Esophagus squamous epithelium (tissue), 5 donors: ENCODE data around the gene SLC13A4. TPM values are rescaled to one million over a fixed set of nuclear protein-coding genes. Genes with fewer than 3 reads are reported as not detected.

Experiments
- DNase-seq: peaks from one replicate; lab custom pipeline; 2025; lab: John Stamatoyannopoulos, UW
- H3K27ac ChIP-seq, 4 donors: fragments of 200-600 bp; sonication (generic); one replicate each; pipeline ENCODE4 v1.5.1; 2016 to 2019; ENCODE audit warnings: mild to moderate bottlenecking in 1 of 4
- H3K27me3 ChIP-seq, 4 donors: fragments of 200-600 bp; sonication (generic); 1 replicate in 3 of 4; 2 replicates in 1 of 4; pipeline versions ENCODE4 v1.5.1 to v1.6.0; 2017 to 2021; ENCODE audit warnings: antibody characterized with exemption in 1 of 4
- H3K36me3 ChIP-seq, 3 donors: fragments of 200-600 bp; sonication (generic); one replicate each; pipeline ENCODE4 v1.5.1; 2016 to 2019
- H3K4me1 ChIP-seq, 3 donors: fragments of 200-600 bp; sonication (generic); one replicate each; pipeline ENCODE4 v1.5.1; 2017 to 2019
- H3K4me3 ChIP-seq, 4 donors: fragments of 200-600 bp; sonication (generic); 1 replicate in 3 of 4; 2 replicates in 1 of 4; pipeline ENCODE4 v1.5.1; 2016 to 2019; ENCODE audit warnings: mild to moderate bottlenecking in 2 of 4, moderate library complexity in 1 of 4
- H3K9me3 ChIP-seq, 3 donors: fragments of 200-600 bp; sonication (generic); one replicate each; pipeline ENCODE4 v1.5.1; 2016 to 2019
- CTCF ChIP-seq, 6 experiments: fragments of 450-650 bp in 4 of 6; fragments of 200-600 bp in 2 of 6; sonication (generic) in 2 of 6; IDR thresholded peaks; one replicate each; pipeline ENCODE4 v1.5.1; 2016 to 2019; ENCODE audit warnings: antibody characterized with exemption in 6 of 6, mild to moderate bottlenecking in 4 of 6, moderate library complexity in 4 of 6
- POLR2A ChIP-seq, 4 donors: fragments of 450-650 bp; IDR thresholded peaks; one replicate each; pipeline ENCODE4 v1.6.1; 2017; ENCODE audit warnings: antibody characterized with exemption in 4 of 4, mild to moderate bottlenecking in 4 of 4, moderate library complexity in 3 of 4
- WGBS, 2 donors: methylation state at CpG; one replicate each; pipeline ENCODE4 v1.1.5; 2018; 5-methylcytosine and 5-hydroxymethylcytosine counted together
- intact Hi-C: fragments of 100-400 bp; cut with DNase I; formaldehyde crosslinking; loops from one replicate; pipeline ENCODE4 v1.15.0; 2022
- total RNA-seq, 4 donors: library from RNA; depleted of rRNA; stranded (reverse); fragments of >200 nt; gene quantifications; one replicate each; pipeline ENCODE4 v1.1.0, GENCODE V29; 2016
- donor health status: DM: yes; HTN: yes; CAD: no.

The SLC13A4 gene
- total RNA-seq, 4 donors from 2014 or later = under 0.01 to 1.9 (median 1.5) TPM

GRCh38 chr7:135719688-135720087, 8.3 kb downstream of the SLC13A4 start:
- Histone ChIP-seq H3K4me1 (peaks cover 0 to 14% (median 1%) of the 10 kb centered on the region in 3 donors), H3K27me3 (peaks cover 0 to 38% (median 0%) of the 10 kb centered on the region in 4 donors), H3K9me3 (no peaks in the 10 kb centered on the region), H3K36me3 (no peaks in the 10 kb centered on the region), H3K4me3 (no peak overlapping the region), H3K27ac (no peak overlapping the region)
- WGBS, 2 donors = 32 to 40% methylated on average over 2 of the region's 2 CpGs
- no peak for DNase-seq
- TF ChIP-seq CTCF (IDR thresholded peaks at IDR 0.05) (no peak), POLR2A (IDR thresholded peaks at IDR 0.05) (no peak)
- intact Hi-C loops = no loop called here

GRCh38 chr7:135718794-135719437, 9.1 kb downstream of the SLC13A4 start:
- H3K27ac ChIP-seq = no peak overlapping the region
- H3K27me3 ChIP-seq = peaks cover 0 to 44% (median 0%) of the 10 kb centered on the region in 4 donors
- no peak for DNase-seq

GRCh38 chr7:135718219-135718618, 9.8 kb downstream of the SLC13A4 start:
- no peak overlapping the region for H3K27ac ChIP-seq
- 93 to 100% methylated on average over 2 of the region's 2 CpGs for WGBS, 2 donors
- H3K9me3 ChIP-seq = no peaks in the 10 kb centered on the region
- peaks cover 0 to 25% (median 5%) of the 10 kb centered on the region in 3 donors for H3K4me1 ChIP-seq
- peaks cover 0 to 44% (median 0%) of the 10 kb centered on the region in 4 donors for H3K27me3 ChIP-seq
- intact Hi-C loops = no loop called here
- no peak overlapping the region for H3K4me3 ChIP-seq
- no peak for TF ChIP-seq CTCF (IDR thresholded peaks at IDR 0.05)
- no peak for TF ChIP-seq POLR2A (IDR thresholded peaks at IDR 0.05)
- DNase-seq = no peak
- H3K36me3 ChIP-seq = no peaks in the 10 kb centered on the region

More at GRCh38 chr7:135718794-135719437, 9.1 kb downstream of the SLC13A4 start:
- H3K4me3 ChIP-seq = no peak overlapping the region
- H3K36me3 ChIP-seq = no peaks in the 10 kb centered on the region
- intact Hi-C loops = no loop called here
- peaks cover 0 to 21% (median 5%) of the 10 kb centered on the region in 3 donors for H3K4me1 ChIP-seq
- TF ChIP-seq POLR2A (IDR thresholded peaks at IDR 0.05) (no peak), CTCF (IDR thresholded peaks at IDR 0.05) (no peak)
- no peaks in the 10 kb centered on the region for H3K9me3 ChIP-seq
- WGBS, 2 donors = 68 to 75% methylated on average over 7 of the region's 7 CpGs

- TF ChIP-seq CTCF (IDR thresholded peaks at IDR 0.05) = no peak
- TF ChIP-seq POLR2A (IDR thresholded peaks at IDR 0.05) = no peak
- no peak for DNase-seq
- intact Hi-C loops = no loop called here
- Histone ChIP-seq H3K9me3 (no peaks in the 10 kb centered on the region), H3K4me3 (no peak overlapping the region), H3K36me3 (no peaks in the 10 kb centered on the region), H3K27me3 (peaks cover 0 to 44% (median 0%) of the 10 kb centered on the region in 4 donors), H3K27ac (no peak overlapping the region), H3K4me1 (peaks cover 0 to 25% (median 5%) of the 10 kb centered on the region in 3 donors)
- WGBS, 2 donors = 83 to 90% methylated on average over 2 to 3 of the region's 3 CpGs
Measured at GRCh38 chr7:135717693-135718092, 10.3 kb downstream of the SLC13A4 start.

- Histone ChIP-seq H3K9me3 (no peaks in the 10 kb centered on the region), H3K27ac (no peak overlapping the region), H3K4me1 (peaks cover 0 to 25% (median 5%) of the 10 kb centered on the region in 3 donors), H3K4me3 (no peak overlapping the region), H3K27me3 (peaks cover 0 to 44% (median 0%) of the 10 kb centered on the region in 4 donors), H3K36me3 (no peaks in the 10 kb centered on the region)
- intact Hi-C loops = no loop called here
- DNase-seq = no peak
- no peak for TF ChIP-seq CTCF (IDR thresholded peaks at IDR 0.05)
- 25 to 37% methylated on average over 9 of the region's 9 CpGs for WGBS, 2 donors
Measured at GRCh38 chr7:135716677-135717238, 11.2 kb downstream of the SLC13A4 start.
